ENCODE measurements around the gene GAPT.
A peak's percentile ranks its signal among the peaks of the same experiment; 100 is the strongest.

The GAPT gene

GRCh38 chr5:58460732-58461286, 30.4 kb upstream of the GAPT start (continued):
- TF ChIP-seq, protein P1, sequence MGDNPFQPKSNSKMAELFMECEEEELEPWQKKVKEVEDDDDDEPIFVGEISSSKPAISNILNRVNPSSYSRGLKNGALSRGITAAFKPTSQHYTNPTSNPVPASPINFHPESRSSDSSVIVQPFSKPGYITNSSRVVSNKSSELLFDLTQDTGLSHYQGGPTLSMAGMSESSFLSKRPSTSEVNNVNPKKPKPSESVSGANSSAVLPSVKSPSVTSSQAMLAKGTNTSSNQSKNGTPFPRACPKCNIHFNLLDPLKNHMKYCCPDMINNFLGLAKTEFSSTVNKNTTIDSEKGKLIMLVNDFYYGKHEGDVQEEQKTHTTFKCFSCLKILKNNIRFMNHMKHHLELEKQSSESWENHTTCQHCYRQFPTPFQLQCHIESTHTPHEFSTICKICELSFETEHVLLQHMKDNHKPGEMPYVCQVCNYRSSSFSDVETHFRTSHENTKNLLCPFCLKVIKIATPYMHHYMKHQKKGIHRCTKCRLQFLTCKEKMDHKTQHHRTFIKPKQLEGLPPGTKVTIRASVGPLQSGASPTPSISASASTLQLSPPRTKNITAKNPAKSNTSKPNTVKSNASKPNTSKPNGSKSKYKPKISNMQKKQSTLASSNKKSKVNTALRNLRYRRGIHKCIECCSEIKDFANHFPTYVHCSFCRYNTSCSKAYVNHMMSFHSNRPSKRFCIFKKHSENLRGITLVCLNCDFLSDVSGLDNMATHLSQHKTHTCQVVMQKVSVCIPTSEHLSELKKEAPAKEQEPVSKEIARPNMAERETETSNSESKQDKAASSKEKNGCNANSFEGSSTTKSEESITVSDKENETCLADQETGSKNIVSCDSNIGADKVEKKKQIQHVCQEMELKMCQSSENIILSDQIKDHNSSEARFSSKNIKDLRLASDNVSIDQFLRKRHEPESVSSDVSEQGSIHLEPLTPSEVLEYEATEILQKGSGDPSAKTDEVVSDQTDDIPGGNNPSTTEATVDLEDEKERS (tag by site-specific recombination; IDR thresholded peaks at IDR 0.05): 0 out of 2 replicates have a peak, but pooled peaks have one; percentile 6
- TF ChIP-seq TRIM28 (IDR thresholded peaks at IDR 0.05; ENCODE audit: borderline replicate concordance, low read length) (peak; percentile 79), ZNF768 (tag by site-specific recombination; IDR thresholded peaks at IDR 0.05) (0 out of 2 replicates have a peak, but pooled peaks have one; percentile 13), ZNF518A (tag by site-specific recombination; conservative IDR thresholded peaks at IDR 0.05; ENCODE audit: low read depth) (0 out of 2 replicates have a peak, but pooled peaks have one; percentile 31), HOXD13 (CRISPR knock-in tag; IDR thresholded peaks at IDR 0.05; ENCODE audit: borderline replicate concordance) (no peak)

DNA sequence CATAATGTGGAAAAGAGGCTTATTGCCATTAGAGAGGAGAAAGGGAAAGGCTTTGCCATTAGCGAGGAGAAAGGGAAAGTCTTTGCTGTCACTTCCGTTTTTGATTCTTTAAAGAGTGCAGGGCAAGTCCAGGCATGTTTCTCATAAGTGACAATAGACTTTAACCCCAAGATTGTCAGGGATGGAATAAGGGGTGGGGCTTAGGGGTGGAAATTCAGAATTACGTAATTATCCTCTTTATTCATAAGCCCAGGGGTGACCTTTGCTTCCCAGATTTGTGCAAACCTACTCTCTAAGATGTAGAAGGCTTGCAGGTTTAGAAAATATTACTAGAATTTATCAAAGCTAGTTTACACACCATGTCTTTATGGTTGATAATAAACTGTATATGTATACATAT, 29.1 kb upstream of the GAPT start:
- no peaks in the 10 kb centered on the region for H3K9me3 ChIP-seq (ENCODE audit: control insufficient read depth, insufficient read depth, low read depth, low read length)
- POLR2A ChIA-PET: no interaction called here
- no peak overlapping the region for H3K27ac ChIP-seq (ENCODE audit: extremely low read depth, low read depth, low read length)
- CTCF ChIA-PET: interaction anchor here (0.6 to 5.9 kb wide), 17 partner anchors 41 to 1178 kb away, joined by 3 to 68 read pairs (median 4); no protein-coding TSS in a partner anchor
- H3K4me1 ChIP-seq (ENCODE audit: control insufficient read depth, insufficient read depth, low read length): no peaks in the 10 kb centered on the region
- H3K4me3 ChIP-seq (ENCODE audit: low read depth, low read length): no peak overlapping the region
- TF ChIP-seq PRDM1 (tag by site-specific recombination; IDR thresholded peaks at IDR 0.05) (peak; percentile 93), MYNN (tag by site-specific recombination; IDR thresholded peaks at IDR 0.05; ENCODE audit: borderline replicate concordance) (no peak)
- peaks cover 0 to 14% of the 10 kb centered on the region in 2 experiments; a peak in 1 of 3 replicates for H3K36me3 ChIP-seq (ENCODE audit: control insufficient read depth in 2 of 2, insufficient read depth in 1 of 2, low read length in 2 of 2)

GRCh38 chr5:58462623-58463230, 28.5 kb upstream of the GAPT start:
- Histone ChIP-seq H3K9me3 (ENCODE audit: control insufficient read depth, insufficient read depth, low read depth, low read length) (no peaks in the 10 kb centered on the region), H3K4me1 (ENCODE audit: control insufficient read depth, insufficient read depth, low read length) (no peaks in the 10 kb centered on the region), H3K4me3 (ENCODE audit: low read depth, low read length) (no peak overlapping the region), H3K27ac (ENCODE audit: extremely low read depth, low read depth, low read length) (no peak overlapping the region), H3K36me3 (ENCODE audit: control insufficient read depth in 2 of 2, insufficient read depth in 1 of 2, low read length in 2 of 2) (peaks cover 0 to 8% of the 10 kb centered on the region in 2 experiments; a peak in 1 of 3 replicates)
- TF ChIP-seq ZNF654 (tag by site-specific recombination; IDR thresholded peaks at IDR 0.05; ENCODE audit: low read depth) (peak; percentile 73), ZNF660 (tag by site-specific recombination; IDR thresholded peaks at IDR 0.05) (0 out of 2 replicates have a peak, but pooled peaks have one; percentile 46), ZNF114 (tag by site-specific recombination; IDR thresholded peaks at IDR 0.05) (no peak)
- TF ChIP-seq, protein P2, sequence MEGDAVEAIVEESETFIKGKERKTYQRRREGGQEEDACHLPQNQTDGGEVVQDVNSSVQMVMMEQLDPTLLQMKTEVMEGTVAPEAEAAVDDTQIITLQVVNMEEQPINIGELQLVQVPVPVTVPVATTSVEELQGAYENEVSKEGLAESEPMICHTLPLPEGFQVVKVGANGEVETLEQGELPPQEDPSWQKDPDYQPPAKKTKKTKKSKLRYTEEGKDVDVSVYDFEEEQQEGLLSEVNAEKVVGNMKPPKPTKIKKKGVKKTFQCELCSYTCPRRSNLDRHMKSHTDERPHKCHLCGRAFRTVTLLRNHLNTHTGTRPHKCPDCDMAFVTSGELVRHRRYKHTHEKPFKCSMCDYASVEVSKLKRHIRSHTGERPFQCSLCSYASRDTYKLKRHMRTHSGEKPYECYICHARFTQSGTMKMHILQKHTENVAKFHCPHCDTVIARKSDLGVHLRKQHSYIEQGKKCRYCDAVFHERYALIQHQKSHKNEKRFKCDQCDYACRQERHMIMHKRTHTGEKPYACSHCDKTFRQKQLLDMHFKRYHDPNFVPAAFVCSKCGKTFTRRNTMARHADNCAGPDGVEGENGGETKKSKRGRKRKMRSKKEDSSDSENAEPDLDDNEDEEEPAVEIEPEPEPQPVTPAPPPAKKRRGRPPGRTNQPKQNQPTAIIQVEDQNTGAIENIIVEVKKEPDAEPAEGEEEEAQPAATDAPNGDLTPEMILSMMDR (tag by site-specific recombination; IDR thresholded peaks at IDR 0.05): peak; percentile 8; the same call in 1 of the 2 replicates
- CTCF ChIA-PET: interaction anchor here (0.6 to 5.9 kb wide), 20 partner anchors 42 to 1924 kb away, joined by 3 to 68 read pairs (median 4); no protein-coding TSS in a partner anchor
- POLR2A ChIA-PET: interaction anchor here (0.7 kb wide), 1 partner anchor 964 kb away, joined by 3 read pairs; no protein-coding TSS in a partner anchor

Data from HEK293 (cell line).